Left kidney (tissue), 2 donors: ENCODE measurements around the gene PDHB. TPM values are rescaled to one million over a fixed set of nuclear protein-coding genes. Genes with fewer than 3 reads are reported as not detected.
"Not testable (repeated sequence)": the region's sequence is repeated elsewhere in the genome, so short reads cannot be mapped to it uniquely, and the experiment has no call there.

ENCODE experiments used
- DNase-seq: peaks from one replicate; pipeline ENCODE4 v3.0.0-alpha.2; 2013
- polyA plus RNA-seq: library from polyadenylated mRNA; unstranded; fragments of 120-200 nt; gene quantifications from one replicate; pipeline ENCODE4 v1.2.1, GENCODE V29; 2013; ENCODE audit not compliant: insufficient read length

PDHB gene
- polyA plus RNA-seq, 1 donor = 117 TPM

- no peak for DNase-seq
Measured at GRCh38 chr3:58441514-58442450, 8.2 kb upstream of the PDHB start.

- DNase-seq = not testable (repeated sequence)
Measured at GRCh38 chr3:58440996-58441355, 7.3 kb upstream of the PDHB start.

DNA sequence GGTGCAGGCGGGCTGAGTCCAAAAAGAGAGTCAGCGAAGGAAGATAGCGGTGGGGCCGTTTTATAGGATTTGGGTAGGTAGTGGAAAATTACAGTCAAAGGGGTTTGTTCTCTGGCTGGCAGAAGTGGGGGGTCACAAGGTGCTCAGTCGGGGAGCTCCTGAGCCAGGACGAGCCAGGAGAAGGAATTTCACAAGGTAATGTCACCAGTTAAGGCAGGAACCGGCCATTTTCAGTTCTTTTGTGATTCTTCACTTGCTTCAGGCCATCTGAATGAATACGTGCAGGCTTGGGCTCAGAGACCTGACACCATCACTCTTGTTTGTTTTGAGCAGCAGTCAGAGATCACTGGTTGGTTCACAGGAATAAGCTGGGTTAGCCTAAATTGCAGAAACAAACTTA is 3.6 kb upstream of the PDHB start:
- DNase-seq = not testable (repeated sequence)

- DNase-seq = no peak
Measured at GRCh38 chr3:58434990-58435389, 1.4 kb upstream of the PDHB start.

DNA sequence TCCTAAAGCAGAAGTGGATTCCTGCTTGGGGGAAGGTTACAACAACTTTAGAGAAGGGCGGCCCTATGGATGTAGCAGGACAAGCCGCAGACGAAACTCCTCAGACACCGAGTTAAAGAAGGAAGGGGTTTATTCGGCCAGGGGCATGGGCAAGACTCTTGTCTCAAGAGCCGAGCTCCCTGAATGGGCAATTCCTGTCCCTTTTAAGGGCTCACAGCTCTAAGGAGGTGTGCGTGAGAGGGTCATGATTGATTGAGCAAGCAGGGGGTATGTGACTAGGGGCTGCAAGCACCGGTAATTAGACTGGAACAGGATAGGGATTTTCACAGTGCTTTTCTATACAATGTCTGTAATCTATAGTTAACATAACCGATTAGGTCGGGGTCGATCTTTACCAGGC is 879 bp upstream of the PDHB start:
- DNase-seq = no peak

GRCh38 chr3:58434168-58434504 is 504 bp upstream of the PDHB start:
- DNase-seq = no peak

- no peak for DNase-seq
Measured at GRCh38 chr3:58432905-58433304, 727 bp downstream of the PDHB start.

DNA sequence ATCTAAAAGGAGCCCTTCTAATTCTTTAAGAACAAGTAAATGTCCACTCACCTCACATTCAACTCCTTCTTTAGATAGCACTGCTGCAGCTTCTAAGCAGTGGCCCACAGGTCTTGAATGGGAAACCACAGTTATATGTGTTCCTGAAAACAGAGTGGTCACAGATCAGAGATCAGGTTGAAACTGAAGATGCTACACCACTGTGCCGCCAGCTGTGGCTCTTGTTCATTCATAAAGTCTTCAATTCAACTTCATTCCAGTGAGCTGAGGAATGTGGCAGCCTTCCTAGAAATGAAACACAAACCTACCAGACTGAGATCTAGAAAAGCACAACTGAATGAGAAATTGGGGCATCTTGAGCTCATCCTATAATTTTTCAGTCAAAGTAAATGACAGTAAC is 4.0 kb downstream of the PDHB start:
- no peak for DNase-seq

DNA sequence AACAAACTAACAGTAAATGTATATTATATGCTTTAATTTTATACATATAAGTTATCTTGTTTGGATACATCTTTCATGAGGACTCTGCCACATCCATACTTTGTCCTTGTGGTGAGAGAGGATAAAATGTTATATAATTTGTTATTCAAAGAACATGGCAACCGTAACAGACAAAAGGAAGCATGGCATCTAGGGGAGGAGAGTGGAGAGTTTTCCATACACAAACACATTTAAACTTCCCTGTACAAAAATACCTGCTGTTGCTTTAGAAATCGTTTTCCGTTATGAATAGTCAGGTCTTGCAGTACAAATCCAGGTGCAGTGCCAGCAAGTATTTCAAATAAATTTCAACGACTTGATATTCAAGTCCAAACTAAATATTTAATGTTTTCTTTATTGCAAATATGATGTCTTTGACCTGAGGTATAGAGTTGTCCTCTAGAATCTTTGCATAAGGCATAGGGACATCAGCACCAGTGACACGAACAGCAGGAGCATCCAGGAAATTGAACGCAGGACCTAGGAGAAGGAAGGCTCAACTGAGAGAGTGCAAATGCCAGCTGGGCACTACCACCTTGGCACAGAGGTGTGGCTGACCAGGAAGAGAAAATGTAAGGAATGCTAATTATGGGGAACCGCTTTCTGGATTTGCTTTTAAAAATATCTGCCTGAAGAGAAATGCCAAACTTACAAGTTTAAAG is 5.8 kb downstream of the PDHB start:
- no peak for DNase-seq

DNA sequence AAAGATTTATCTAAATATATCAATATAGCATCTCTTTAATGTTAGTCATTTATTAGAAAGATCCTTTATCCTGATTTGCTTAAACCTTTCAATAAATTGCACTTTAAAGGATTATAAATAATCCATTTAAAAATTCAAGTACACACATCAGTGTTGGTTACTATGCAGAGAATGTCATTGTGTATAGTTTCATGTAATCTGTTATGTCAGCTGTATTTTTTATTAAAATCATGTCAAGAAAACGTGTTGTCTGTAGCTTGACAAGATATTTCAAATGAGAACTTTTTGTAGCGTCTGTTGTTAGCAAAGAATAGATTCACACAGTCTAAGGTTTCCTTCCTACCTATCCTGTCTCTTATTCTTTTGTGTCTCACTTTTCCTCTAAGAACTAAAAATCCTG is 7.8 kb downstream of the PDHB start:
- DNase-seq = no peak

DNA sequence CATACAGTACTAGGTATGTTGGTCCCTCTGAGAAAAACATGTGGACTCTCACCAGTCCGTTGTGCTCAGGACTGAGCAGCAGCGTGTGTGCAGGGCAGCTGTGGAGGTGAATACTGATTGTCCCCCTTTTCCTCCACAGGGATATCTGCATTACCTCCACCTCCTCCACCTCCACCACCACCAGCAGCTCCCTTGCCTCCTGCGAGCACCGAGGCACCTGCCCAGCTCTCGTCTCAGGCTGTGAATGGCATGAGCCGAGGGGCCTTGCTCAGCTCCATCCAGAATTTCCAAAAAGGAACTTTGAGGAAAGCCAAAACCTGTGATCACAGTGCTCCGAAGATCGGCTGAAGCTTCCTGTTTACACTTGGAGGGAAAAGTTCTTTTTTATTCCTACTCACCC is 9.0 kb downstream of the PDHB start:
- DNase-seq = no peak

- DNase-seq = no peak
Measured at GRCh38 chr3:58422756-58423325, 10.8 kb downstream of the PDHB start.

DNA sequence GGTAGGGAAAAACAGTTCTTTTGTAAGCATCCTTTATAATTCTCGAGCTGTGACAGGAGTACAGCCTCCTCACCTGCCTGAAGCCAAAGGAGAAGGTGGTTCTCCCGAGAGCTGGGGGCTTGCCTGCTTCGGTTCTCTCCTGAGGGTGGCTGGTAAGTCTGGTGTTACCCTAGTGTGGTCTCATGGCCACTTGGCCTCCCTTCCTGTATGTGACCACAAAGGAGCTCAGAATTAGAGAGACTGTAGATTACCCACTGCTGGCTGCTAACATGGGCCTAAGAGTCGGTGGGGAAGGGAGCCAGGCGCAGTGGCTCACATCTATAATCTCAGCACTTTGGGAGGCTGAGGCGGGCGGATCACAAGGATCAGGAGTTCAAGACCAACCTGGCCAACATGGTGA is 12.6 kb downstream of the PDHB start:
- DNase-seq = no peak

- DNase-seq = no peak
Measured at GRCh38 chr3:58419780-58420507, 13.7 kb downstream of the PDHB start.

- no peak for DNase-seq
Measured at GRCh38 chr3:58418227-58418626, 15.4 kb downstream of the PDHB start.

DNA sequence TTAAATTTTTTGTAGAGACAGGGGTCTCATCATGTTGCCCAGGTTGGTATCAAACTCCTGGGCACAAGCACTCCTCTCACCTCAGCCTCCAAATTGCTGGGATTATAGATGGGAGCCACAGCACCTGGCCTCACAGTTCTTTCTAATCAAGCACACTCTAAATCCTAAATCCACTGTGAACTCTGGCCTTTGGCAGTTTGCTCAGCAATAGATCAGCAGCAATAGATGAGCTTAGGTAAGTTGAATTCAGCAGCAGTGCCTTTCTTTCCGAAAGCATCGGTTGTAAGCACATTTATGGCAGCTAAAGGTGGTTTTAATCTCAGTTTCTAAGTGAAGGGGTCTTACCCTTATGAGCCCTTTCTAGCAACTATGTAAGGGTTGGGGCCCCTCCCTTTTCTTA is 16.6 kb downstream of the PDHB start:
- no peak for DNase-seq

DNA sequence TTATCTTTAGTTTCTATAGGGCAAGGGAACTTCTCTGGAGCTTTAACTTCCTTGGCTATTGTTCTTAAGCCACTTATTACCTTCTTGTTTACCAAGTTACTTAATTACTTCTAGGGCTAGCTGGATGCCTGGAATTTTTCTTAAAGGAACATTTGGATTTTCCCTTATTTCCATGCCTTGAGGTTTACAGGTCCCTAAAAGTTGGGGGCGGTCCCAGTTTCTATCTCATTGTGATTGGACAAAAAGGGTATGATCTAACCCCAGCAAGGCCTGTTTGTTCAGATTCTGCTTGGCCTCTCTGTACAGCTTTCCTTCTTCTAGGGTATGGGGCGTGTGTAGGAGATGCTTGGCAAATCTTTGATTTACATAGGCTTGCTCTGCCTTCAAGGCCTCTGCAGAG is 17.4 kb downstream of the PDHB start:
- no peak for DNase-seq

DNA sequence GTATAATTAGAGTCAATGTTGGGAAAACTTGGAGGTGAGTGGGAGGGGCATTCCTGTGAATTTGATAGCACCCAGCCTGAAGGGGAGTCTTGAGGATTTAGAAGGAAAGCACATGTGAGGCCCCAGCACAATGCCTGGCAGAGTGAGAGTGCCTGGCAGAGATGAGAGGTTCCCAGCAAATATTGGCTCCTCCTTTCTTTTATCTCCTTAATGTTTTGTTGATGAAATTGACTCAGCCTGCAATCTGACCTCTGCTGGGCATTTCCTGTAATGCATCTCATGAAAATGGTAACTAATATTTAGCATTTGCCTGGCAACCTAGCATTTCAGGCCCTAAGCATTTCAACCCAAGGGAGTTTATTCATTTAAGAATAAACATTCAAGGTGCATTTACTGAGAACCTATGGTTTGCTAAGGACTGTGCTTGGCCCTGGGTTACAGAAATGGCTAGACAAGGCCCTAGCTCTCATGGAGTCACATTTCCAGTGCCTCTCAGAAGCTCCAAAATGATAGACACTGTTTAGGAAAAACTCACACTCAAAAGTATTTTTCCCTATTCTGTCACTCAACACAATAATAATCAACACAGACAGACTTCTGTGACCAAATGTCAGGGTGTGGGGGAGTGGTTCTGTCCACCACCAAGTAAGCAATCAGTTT is 19.0 kb downstream of the PDHB start:
- peak; percentile 55 for DNase-seq

DNA sequence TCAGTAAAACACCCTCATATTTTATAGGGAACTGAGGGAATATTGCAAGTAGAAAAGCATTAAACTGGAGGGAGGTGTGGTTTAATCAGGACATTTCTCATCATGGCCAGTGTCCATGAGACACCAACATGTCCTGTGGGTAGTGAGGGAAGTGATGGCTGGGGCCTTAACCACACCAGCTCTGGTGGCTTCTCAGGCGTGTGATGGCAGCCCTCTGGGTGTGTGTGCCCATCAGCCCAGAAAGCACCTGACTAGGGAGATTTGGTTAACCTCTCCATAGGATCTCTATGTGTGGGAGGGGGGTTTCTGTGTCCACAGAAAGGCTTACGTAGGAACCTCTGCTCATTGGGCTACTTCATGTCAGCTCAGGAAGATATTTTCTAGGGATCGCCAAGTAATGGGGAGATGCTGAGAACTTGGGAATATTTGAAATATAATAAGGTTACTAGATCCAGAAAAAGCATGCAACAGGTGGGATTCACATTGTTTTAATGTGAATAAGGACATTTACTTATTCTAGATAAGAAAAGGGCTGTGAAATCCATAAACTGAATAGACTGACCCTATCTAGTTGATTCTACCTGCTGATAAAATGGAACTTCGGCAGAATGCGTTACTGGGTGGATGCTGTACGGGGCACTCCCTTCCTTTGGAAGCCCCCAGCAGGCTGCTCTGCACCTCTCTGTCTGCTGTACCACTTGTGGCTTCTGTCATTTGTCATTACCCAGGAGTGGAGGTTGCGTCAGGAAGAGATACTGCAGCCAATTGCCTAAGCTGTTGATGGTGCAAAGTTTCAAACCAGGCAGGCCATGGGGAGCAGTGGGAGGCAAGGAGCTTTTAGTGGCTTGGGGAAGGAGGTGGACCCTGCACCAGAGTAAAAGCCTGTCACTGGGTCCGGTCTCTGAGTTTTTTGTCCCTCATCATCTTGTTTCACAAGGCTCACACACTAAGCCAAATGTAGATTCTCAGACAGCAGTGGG is 21.5 kb downstream of the PDHB start:
- DNase-seq = no peak

DNA sequence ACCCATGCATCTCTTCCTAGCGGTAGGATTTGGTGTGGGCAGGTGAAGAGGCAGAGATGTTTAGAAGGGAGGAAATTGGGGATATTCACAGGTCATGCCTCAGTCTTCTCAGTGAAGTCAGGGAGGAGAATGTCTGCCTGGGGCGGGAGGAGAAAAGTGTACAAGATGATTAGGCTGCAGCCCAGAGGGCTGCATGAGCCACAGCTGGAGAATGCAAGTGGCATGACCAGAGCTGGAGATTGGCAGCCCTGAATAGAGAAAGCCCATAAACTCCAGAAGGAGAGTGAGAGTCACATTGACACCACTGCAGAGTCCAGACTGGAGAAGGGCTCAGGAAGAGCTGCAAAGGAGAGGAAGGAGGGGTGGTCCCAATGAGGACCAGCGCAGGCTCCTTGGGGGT is 22.6 kb downstream of the PDHB start:
- no peak for DNase-seq

DNA sequence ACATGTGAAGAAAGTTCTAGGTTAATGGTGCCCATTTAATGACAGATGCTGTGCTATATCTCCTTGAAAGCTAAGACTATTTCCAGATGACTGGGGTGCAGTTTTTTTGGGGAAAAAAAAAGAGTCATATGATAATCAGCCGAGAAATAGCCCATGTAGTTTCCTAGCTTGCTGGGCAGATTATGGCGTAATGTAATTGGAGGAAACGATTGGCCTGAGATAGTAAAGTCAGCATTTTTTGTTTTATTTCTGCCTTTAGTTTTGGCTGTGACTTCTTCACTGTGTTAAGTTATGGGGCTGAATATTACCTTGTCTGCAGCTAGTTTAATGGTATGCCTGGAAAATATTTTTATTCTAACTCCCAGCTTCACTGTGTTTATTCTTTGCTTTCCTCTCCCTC is 24.0 kb downstream of the PDHB start:
- DNase-seq = no peak
